ENCODE data around the gene LAMA2.

Gene LAMA2

GRCh38 chr6:129184324-129184723, 301.4 kb downstream of the LAMA2 start:
- no peak for DNase-seq (ENCODE audit: low spot score)

- no peak for DNase-seq (ENCODE audit: low spot score)
Measured at GRCh38 chr6:129184808-129185366, 301.9 kb downstream of the LAMA2 start.

- DNase-seq (ENCODE audit: low spot score): no peak
Measured at GRCh38 chr6:129186988-129187387, 304.1 kb downstream of the LAMA2 start.

GRCh38 chr6:129188306-129188705, 305.4 kb downstream of the LAMA2 start:
- no peak for DNase-seq (ENCODE audit: low spot score)

GRCh38 chr6:129188795-129189194, 305.9 kb downstream of the LAMA2 start:
- no peak for DNase-seq (ENCODE audit: low spot score)

GRCh38 chr6:129189266-129189665, 306.3 kb downstream of the LAMA2 start:
- no peak for DNase-seq (ENCODE audit: low spot score)

- DNase-seq (ENCODE audit: low spot score): no peak
Measured at GRCh38 chr6:129191235-129191634, 308.3 kb downstream of the LAMA2 start.

GRCh38 chr6:129192458-129192989, 309.6 kb downstream of the LAMA2 start:
- DNase-seq (ENCODE audit: low spot score): no peak

GRCh38 chr6:129194306-129194941, 311.5 kb downstream of the LAMA2 start:
- no peak for DNase-seq (ENCODE audit: low spot score)

GRCh38 chr6:129195161-129195560, 312.2 kb downstream of the LAMA2 start:
- DNase-seq (ENCODE audit: low spot score): no peak

- no peak for DNase-seq (ENCODE audit: low spot score)
Measured at GRCh38 chr6:129195643-129196042, 312.7 kb downstream of the LAMA2 start.

- DNase-seq (ENCODE audit: low spot score): no peak
Measured at GRCh38 chr6:129197154-129197553, 314.2 kb downstream of the LAMA2 start.

GRCh38 chr6:129200151-129200550, 317.2 kb downstream of the LAMA2 start:
- DNase-seq (ENCODE audit: low spot score): no peak

- no peak for DNase-seq (ENCODE audit: low spot score)
Measured at GRCh38 chr6:129203190-129203900, 320.4 kb downstream of the LAMA2 start.

- DNase-seq (ENCODE audit: low spot score): no peak
Measured at GRCh38 chr6:129206821-129207220, 323.9 kb downstream of the LAMA2 start.

GRCh38 chr6:129207832-129208231, 324.9 kb downstream of the LAMA2 start:
- DNase-seq (ENCODE audit: low spot score): no peak

GRCh38 chr6:129208415-129209034, 325.6 kb downstream of the LAMA2 start:
- DNase-seq (ENCODE audit: low spot score): no peak

GRCh38 chr6:129209355-129209754, 326.4 kb downstream of the LAMA2 start:
- DNase-seq (ENCODE audit: low spot score): no peak

GRCh38 chr6:129210684-129211083, 327.7 kb downstream of the LAMA2 start:
- DNase-seq (ENCODE audit: low spot score): no peak

GRCh38 chr6:129211626-129212025, 328.7 kb downstream of the LAMA2 start:
- DNase-seq (ENCODE audit: low spot score): no peak

- DNase-seq (ENCODE audit: low spot score): no peak
Measured at GRCh38 chr6:129212081-129212480, 329.1 kb downstream of the LAMA2 start.

GRCh38 chr6:129215246-129215645, 332.3 kb downstream of the LAMA2 start:
- no peak for DNase-seq (ENCODE audit: low spot score)

Data from HuH-7 (cell line).